GM19395 (cell line): ENCODE measurements around the gene SKI.
"Not testable (repeated sequence)": the region's sequence is repeated elsewhere in the genome, so short reads cannot be mapped to it uniquely, and the experiment has no call there.

Source experiments
- ATAC-seq: cut with Tn5 transposase; IDR thresholded peaks from one replicate; pipeline ENCODE4 v1.9.1; 2021; ENCODE audit warnings: mild to moderate bottlenecking, moderate library complexity; ENCODE audit not compliant: unreplicated experiment

Gene SKI

GRCh38 chr1:2290595-2291510, 62.7 kb downstream of the SKI start:
- peak; percentile 69 for ATAC-seq

DNA sequence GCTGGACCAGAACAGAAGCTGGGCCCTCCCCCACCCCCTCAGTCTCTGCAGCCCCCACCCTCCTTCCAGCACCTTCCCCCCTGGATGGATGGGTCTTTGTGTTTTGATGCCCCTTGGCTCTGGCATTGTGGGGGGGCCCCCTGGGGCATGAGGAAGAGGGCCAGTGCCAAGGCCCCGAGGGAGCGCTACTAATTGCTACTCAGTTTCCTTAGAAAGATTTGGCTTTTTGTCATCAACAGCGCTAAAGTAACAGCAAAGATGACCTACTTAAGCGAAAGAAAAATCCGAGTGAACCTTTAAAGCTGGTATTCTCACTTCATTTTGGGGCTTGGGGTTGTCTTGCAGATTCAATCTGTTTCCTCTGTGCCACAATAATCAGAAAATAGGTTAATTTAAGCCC, 63.5 kb downstream of the SKI start:
- no peak for ATAC-seq

DNA sequence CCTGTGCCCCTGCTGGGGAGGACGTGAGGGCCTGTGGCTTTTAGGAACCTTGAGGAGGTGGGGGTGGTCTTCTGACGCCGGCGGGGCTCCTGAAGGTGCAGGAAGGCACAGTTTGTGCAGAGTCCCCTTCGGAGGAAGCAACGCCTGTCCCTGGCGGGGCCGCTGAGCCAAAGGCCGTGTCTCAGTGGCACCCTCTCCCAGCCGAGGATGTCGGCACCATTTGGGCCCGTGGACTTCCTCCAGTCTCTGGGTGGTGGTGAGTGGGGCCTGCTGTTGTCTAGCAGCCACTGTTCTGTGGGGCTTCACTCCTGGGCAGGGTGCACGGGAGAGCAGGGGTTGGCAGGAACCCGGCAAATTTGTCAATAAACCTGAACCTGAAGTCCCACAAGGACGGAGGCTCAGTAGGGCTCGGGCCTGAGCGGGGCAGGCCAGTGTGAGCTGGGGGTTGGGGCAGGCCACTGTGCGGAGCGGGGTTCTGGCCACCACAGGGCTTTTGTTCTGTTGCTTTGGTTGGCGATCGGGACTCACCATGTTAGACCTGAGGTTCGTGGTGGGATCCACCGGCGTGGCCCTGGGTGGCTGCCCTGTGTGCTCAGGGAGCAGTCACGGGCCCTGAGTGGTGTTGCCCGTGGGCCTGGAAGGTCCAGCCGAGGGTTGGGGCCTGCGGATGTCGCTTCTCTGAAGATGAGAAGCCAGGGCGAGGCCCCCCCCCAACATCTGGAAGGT, 64.8 kb downstream of the SKI start:
- no peak for ATAC-seq

- no peak for ATAC-seq
Measured at GRCh38 chr1:2294033-2294724, 66.1 kb downstream of the SKI start.

- ATAC-seq: no peak
Measured at GRCh38 chr1:2294725-2295078, 66.6 kb downstream of the SKI start.

GRCh38 chr1:2295526-2295925, 67.4 kb downstream of the SKI start:
- ATAC-seq: no peak

GRCh38 chr1:2296211-2296610, 68.1 kb downstream of the SKI start:
- ATAC-seq: not testable (repeated sequence)

GRCh38 chr1:2296614-2297013, 68.5 kb downstream of the SKI start:
- ATAC-seq: no peak

DNA sequence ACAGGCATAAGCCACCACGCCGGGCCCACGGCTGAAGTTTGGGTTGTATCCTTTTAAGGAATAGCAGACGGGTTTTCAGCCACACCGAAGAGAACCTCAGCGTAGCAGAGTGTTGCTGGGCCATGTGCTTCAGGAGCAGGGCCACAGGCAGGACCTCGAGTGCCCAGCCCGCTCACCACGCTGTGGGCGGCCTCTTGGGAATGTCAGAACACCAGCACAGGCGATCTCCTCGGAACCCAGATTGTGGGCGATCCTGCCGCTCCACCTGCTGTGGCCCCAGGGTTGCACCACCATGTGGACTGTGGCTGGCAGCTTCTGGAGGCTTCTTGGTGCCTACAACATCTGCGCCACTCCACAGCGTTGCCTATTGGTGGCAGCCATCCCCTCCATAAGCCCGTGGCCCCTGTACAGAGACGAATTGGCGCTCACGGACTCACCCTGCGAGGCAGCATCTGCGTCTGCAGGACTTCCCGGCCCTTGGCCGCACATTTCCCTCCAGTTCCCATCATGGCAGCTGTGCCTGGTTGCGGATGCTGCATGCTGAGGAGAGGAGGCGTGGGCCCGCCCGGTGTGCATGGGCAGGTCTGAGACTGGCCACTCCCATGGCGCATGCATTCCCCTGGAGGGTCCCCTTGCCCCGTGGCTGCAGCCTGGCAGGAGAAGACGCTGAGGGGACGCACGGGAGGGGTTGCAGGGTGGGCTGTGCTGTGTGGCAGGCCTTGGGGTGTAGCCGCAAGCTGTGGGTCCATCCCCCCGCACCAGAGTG, 69.3 kb downstream of the SKI start:
- no peak for ATAC-seq

DNA sequence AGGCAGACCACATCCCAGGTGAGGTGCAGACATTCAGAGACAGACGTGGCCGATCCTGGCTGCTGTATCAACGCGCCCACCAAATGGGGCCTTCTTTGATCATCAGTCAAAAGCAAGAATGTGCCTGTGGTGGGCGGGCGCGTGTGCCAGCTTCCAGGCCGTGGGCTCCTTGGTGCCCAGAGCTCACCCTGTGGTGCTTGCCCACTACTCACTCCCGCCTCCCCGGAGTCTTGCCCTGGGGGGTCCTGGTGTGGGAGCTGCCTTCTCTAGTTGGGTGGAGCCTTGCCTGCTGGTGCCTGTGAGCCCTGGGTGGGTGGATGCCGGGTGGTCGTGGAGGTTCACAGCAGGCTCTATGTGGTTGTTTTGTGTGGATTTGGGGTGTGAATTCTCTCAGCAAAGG, 70.6 kb downstream of the SKI start:
- ATAC-seq: no peak

- ATAC-seq: no peak
Measured at GRCh38 chr1:2299131-2299627, 71.1 kb downstream of the SKI start.

DNA sequence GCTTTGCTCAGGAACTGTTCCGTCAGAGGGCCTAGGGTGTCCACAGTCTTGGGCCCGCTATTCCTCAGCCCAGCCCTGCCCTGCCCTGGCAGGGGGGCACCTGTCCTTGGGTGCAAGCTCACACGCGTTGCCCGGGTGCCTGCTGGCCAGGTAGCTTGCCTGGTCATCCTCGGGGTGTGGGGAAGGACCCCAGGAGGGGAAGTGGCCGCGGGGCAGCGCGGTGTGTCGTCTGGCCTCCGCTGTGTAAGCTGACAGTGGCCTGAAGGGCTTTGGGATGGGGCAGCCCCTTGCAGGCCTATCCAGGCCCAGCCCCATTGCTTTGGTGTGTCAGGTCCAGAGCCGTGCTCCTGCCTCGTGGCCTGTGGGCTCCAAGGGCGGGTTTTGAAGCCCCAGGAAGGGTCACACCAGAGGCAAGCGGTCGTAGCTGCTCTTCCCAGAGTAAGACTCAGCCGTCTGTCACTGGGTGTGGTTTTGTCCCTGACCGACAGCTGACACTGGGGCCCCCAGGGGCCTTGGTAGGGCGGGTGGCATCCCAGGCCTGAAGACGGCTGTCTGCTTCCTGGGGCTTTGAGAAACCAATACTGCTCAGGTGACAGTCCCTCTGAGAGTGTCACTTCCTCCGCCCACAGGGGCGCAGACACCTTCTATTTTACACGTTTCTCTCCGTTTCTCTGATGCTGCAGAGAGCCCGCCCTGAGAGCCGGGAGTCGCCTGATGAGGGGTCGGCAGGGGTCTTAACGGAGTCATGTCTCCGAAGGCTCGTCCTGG, 72.1 kb downstream of the SKI start:
- peak; percentile 87 for ATAC-seq

- ATAC-seq: peak; percentile 56
Measured at GRCh38 chr1:2300851-2301606, 72.9 kb downstream of the SKI start.

DNA sequence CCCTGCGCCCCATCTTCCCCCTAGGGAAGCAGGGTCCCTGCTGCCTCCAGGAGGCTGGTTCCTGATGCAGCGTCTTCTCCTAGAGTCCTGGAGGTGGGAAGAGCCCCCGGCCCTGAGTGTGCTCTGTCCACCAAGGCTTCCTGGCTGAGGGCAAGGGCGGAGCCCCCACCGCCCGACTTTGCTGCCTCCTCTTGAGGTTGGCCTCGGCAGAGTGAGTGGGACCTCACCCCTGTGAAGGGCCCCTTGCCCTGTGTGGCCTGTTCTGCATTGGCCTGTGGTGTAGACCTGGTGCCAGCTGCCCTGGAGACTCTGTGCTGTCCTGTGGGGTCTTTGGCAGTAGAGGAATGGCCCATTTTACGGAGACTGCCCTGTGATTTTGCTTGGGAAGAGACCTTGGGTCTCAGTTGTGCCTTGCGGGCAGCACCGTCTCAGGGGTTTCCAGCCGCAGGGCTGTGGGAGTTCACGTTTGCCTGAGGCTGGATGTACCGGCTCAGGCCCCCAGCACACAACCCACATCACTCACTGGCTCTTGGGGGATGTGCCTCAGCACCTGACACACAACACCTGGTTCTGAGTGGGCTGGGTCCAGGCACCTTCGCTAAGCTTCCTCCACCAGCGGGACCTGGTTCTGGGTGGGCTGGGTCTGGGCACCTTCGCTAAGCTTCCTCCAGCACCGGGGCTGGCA, 73.6 kb downstream of the SKI start:
- no peak for ATAC-seq

DNA sequence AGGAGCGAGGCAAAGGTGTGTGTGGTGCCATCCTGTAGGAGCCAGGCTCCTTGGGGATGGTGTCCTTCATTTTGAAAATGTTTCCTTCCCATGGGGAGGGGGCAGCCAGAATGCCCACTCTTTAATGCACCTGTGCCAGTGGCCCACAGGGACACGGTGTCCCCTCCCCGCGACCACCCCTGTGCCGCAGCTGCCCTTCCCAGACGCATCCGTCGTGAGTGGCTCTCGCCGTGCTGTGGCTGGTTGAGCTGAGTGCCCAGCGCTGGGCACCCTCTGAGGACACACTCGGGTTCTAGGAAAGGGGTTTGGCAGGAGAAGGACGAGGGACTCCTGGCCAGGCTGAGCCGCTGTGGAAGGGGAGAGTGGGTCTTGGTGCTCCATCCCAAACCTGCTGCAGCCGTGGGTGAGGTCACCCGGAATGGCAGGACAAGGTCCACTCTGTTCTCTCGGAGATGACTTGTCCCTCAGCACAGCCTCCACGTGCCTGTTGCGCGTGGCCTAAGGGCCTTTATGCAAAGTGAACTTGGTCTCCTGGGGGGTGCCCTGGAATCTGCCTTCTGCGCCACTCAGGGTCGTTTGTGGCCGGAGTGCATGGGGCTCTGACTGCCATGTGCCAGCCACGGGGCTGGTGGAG, 74.3 kb downstream of the SKI start:
- ATAC-seq: no peak

- no peak for ATAC-seq
Measured at GRCh38 chr1:2303016-2303775, 75.1 kb downstream of the SKI start.

- ATAC-seq: no peak
Measured at GRCh38 chr1:2303781-2304180, 75.7 kb downstream of the SKI start.
